Esophagus muscularis mucosa (tissue), 4 donors: ENCODE measurements around the gene CTIF. TPM values are rescaled to one million over a fixed set of nuclear protein-coding genes. Genes with fewer than 3 reads are reported as not detected.
A peak's percentile ranks its signal among the peaks of the same experiment; 100 is the strongest.

Source experiments
- DNase-seq: peaks from one replicate; pipeline ENCODE4 v3.0.0-alpha.2; 2017; ENCODE audit errors: extremely low spot score
- H3K27ac ChIP-seq, 4 donors: fragments of 200-600 bp; sonication (generic); replicated peaks in 1 of 4; 1 replicate in 3 of 4; 2 replicates in 1 of 4; pipeline ENCODE4 v1.5.1; 2016 to 2019; ENCODE audit warnings: mild to moderate bottlenecking in 1 of 4
- H3K27me3 ChIP-seq, 4 donors: fragments of 200-600 bp; sonication (generic); one replicate each; pipeline versions ENCODE4 v1.5.1 to v1.6.0; 2016 to 2019
- H3K36me3 ChIP-seq, 4 donors: fragments of 200-600 bp; sonication (generic); one replicate each; pipeline ENCODE4 v1.5.1; 2016 to 2019
- H3K4me1 ChIP-seq, 4 donors: fragments of 200-600 bp; sonication (generic); one replicate each; pipeline ENCODE4 v1.5.1; 2016 to 2019
- H3K4me3 ChIP-seq, 4 donors: fragments of 200-600 bp; sonication (generic); 1 replicate in 2 of 4; 2 replicates in 2 of 4; pipeline ENCODE4 v1.5.1; 2016 to 2019; ENCODE audit warnings: mild to moderate bottlenecking in 4 of 4, moderate library complexity in 1 of 4
- H3K9me3 ChIP-seq, 4 donors: fragments of 200-600 bp; sonication (generic); 1 replicate in 3 of 4; 2 replicates in 1 of 4; pipeline ENCODE4 v1.5.1; 2016 to 2019
- CTCF ChIP-seq, 3 experiments: fragments of 200-600 bp in 2 of 3; fragments of 450-650 bp in 1 of 3; sonication (generic) in 2 of 3; IDR thresholded peaks; one replicate each; pipeline ENCODE4 v1.5.1; 2017 to 2019; ENCODE audit warnings: antibody characterized with exemption in 3 of 3, mild to moderate bottlenecking in 2 of 3, moderate library complexity in 1 of 3
- EP300 ChIP-seq: sonication (generic); formaldehyde crosslinking; IDR thresholded peaks from one replicate; pipeline ENCODE4 v1.6.1; 2017; ENCODE audit warnings: antibody characterized with exemption
- POLR2A ChIP-seq: fragments of 450-650 bp; IDR thresholded peaks from one replicate; pipeline ENCODE4 v1.6.1; 2017; ENCODE audit warnings: antibody characterized with exemption, moderate library complexity, mild to moderate bottlenecking, low read depth
- POLR2AphosphoS5 ChIP-seq, 2 donors: sonication (generic); formaldehyde crosslinking; IDR thresholded peaks; one replicate each; pipeline ENCODE4 v1.6.1; 2017; ENCODE audit warnings: antibody characterized with exemption in 2 of 2
- WGBS: methylation state at CpG from one replicate; pipeline ENCODE4 v1.1.5; 2018; 5-methylcytosine and 5-hydroxymethylcytosine counted together
- intact Hi-C: fragments of 100-400 bp; cut with DNase I; formaldehyde crosslinking; loops from one replicate; pipeline ENCODE4 v1.15.1; 2023
- total RNA-seq, 4 donors: library from RNA; depleted of rRNA; stranded (reverse); fragments of >200 nt; gene quantifications; one replicate each; pipeline versions ENCODE4 v1.1.0 to v1.2.1, GENCODE V29; 2016

Gene CTIF
- total RNA-seq, 4 donors from 2014 or later = 63.1 to 137 (median 87.7) TPM

GRCh38 chr18:48803518-48803917, 264.7 kb downstream of the CTIF start:
- Histone ChIP-seq H3K4me1 (peaks cover 26 to 40% (median 35%) of the 10 kb centered on the region in 4 donors), H3K4me3 (no peak overlapping the region), H3K36me3 (peaks cover 0 to 40% (median 19%) of the 10 kb centered on the region in 4 donors), H3K9me3 (no peaks in the 10 kb centered on the region), H3K27me3 (no peaks in the 10 kb centered on the region), H3K27ac (no peak overlapping the region)
- no peak for TF ChIP-seq POLR2AphosphoS5 (IDR thresholded peaks at IDR 0.05)
- intact Hi-C loops = no loop called here
- WGBS = 93% methylated on average over 3 of the region's 3 CpGs
- DNase-seq = no peak

DNA sequence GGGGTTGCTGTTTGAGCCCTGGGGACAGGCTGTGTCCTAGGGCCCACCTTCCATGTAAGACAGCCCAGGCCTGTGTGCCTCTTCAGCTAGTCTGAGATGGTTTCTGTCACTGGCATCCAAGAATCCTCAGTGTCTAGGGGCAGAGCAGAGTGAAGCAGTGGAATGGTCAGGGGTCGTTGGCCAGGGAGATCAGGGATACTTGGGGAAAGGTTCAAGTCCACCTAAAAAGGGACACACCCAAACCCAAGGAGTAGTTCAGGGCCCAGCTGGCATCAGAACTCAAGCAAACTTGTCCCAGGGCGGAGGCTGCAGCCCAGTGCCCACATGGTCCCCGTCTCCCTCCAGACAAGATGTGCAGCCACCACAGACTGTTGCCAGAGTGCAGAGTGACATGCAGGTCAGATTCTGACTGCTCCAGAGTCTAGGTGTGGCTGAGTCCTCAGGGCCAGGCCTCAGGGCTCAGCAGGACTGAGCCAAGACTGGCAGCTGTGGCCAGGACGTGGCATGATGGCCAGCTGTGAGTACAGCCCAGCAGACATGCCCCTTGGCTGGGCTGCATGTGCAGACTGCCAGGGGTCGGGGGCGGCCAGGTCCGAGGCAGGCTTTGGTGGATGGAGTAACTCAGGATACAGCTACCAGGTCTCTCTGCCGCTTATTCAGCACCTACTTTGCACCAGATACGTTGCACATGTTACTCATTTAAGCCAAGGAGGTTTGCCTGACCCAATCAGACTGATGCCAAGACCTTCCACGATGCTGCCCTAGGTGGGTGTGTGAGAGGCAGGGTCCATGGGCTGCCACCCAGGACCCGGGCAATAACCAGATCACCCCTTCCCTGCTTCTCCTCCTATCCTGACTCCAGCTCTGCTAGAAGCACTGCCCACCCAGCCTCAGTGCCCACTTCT, 265.4 kb downstream of the CTIF start:
- Histone ChIP-seq H3K27ac (no peak overlapping the region), H3K9me3 (no peaks in the 10 kb centered on the region), H3K4me3 (no peak overlapping the region), H3K4me1 (peaks cover 26 to 41% (median 35%) of the 10 kb centered on the region in 4 donors), H3K36me3 (peaks cover 0 to 40% (median 19%) of the 10 kb centered on the region in 4 donors), H3K27me3 (no peaks in the 10 kb centered on the region)
- TF ChIP-seq EP300 = no peak
- no peak for TF ChIP-seq POLR2A
- no peak for TF ChIP-seq CTCF (IDR thresholded peaks at IDR 0.05)
- TF ChIP-seq POLR2AphosphoS5 (IDR thresholded peaks at IDR 0.05) = no peak
- intact Hi-C loops = no loop called here
- WGBS = 92% methylated on average over 9 of the region's 11 CpGs
- no peak for DNase-seq

GRCh38 chr18:48804856-48805610, 266.2 kb downstream of the CTIF start:
- Histone ChIP-seq H3K27ac (no peak overlapping the region), H3K36me3 (peaks cover 0 to 37% (median 18%) of the 10 kb centered on the region in 4 donors), H3K4me1 (peaks cover 26 to 41% (median 35%) of the 10 kb centered on the region in 4 donors), H3K9me3 (no peaks in the 10 kb centered on the region), H3K4me3 (no peak overlapping the region), H3K27me3 (no peaks in the 10 kb centered on the region)
- no peak for DNase-seq
- intact Hi-C loops = no loop called here
- TF ChIP-seq POLR2A = no peak
- TF ChIP-seq CTCF (IDR thresholded peaks at IDR 0.05) = no peak
- no peak for TF ChIP-seq POLR2AphosphoS5 (IDR thresholded peaks at IDR 0.05)
- TF ChIP-seq EP300 = no peak
- WGBS = 91% methylated on average over 10 of the region's 11 CpGs

DNA sequence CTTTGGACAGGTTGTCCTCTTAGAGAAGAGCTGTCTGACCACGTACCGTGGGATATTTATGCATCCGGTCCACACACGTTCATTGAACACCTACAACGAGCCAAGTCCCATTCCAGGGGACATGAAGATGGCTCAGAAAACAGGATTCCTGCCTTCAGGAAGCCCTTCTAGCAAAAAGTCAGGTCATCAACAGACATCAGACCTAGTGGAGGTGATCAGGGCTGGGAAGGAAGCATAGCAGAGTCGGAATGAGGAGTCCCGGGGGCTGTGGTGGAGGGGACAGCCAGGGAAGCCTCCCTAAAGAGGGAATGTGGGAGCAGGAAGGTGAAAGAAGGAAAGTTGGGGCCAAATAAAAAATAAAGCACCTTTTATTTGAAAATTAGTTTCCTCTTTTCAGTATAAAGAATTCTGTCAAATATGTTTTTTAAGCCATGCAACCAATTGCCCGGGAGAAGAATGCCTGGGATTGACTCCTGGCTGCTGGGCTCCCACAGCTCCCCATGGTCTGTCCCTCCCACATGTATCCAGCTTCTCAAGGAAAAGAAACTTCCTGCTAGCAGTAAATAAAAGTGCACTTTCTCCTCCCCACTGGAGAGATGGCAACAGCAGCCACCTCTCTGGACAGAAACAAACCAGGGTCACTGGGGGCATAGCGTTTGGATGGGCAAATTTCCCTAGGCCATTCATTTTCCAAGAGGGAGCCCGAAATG, 267.1 kb downstream of the CTIF start:
- intact Hi-C loops = no loop called here
- Histone ChIP-seq H3K4me3 (no peak overlapping the region), H3K27ac (peak overlapping the region; percentile 28 to 68 (median 59)), H3K36me3 (peaks cover 0 to 30% (median 14%) of the 10 kb centered on the region in 4 donors), H3K9me3 (no peaks in the 10 kb centered on the region), H3K4me1 (peaks cover 26 to 41% (median 33%) of the 10 kb centered on the region in 4 donors), H3K27me3 (no peaks in the 10 kb centered on the region)
- no peak for DNase-seq
- 95% methylated on average over 10 of the region's 10 CpGs for WGBS
- TF ChIP-seq POLR2A = no peak
- TF ChIP-seq EP300 = no peak
- TF ChIP-seq POLR2AphosphoS5 (IDR thresholded peaks at IDR 0.05) = no peak

GRCh38 chr18:48806551-48807261, 267.9 kb downstream of the CTIF start:
- TF ChIP-seq POLR2AphosphoS5 (IDR thresholded peaks at IDR 0.05) (peak in 1 of 2 donors; percentile 11), EP300 (no peak)
- H3K36me3 ChIP-seq = peaks cover 0 to 29% (median 14%) of the 10 kb centered on the region in 4 donors
- WGBS = 69% methylated on average over 9 of the region's 11 CpGs
- no peak for DNase-seq
- intact Hi-C loops = no loop called here
- H3K4me1 ChIP-seq = peaks cover 25 to 35% (median 26%) of the 10 kb centered on the region in 4 donors
- no peaks in the 10 kb centered on the region for H3K27me3 ChIP-seq
- no peaks in the 10 kb centered on the region for H3K9me3 ChIP-seq
- no peak overlapping the region for H3K4me3 ChIP-seq
- H3K27ac ChIP-seq = peak overlapping the region; percentile 28 to 68 (median 59)
